ENCODE results near the gene PPP2R2D.
"Not testable (repeated sequence)": the region's sequence is repeated elsewhere in the genome, so short reads cannot be mapped to it uniquely, and the experiment has no call there.

The PPP2R2D gene

GRCh38 chr10:131979336-131979735 lies 78.5 kb downstream of the PPP2R2D start:
- DNase-seq: no peak

GRCh38 chr10:131979821-131980270 lies 79.0 kb downstream of the PPP2R2D start:
- DNase-seq: no peak

DNA sequence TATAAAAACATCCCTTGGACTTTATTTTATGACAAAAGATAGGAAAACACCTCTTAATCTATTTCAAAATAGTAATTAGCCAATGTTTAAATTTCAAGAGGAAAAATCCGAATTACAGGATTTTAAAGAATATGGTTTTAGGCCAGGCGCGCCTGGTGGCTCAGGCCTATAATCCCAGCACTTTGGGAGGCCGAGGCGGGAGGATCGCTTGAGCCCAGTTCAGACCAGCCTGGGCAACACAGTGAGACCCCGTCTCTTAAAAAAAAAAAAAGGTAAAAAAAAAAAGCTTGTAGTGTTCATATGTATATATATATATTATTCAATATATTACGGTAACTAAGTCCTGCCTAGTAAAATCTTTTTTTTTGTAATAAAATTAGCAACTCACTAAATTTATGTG lies 79.5 kb downstream of the PPP2R2D start:
- no peak for DNase-seq

- no peak for DNase-seq
Measured at GRCh38 chr10:131980761-131981428, 80.1 kb downstream of the PPP2R2D start.

- DNase-seq: peak; percentile 96
Measured at GRCh38 chr10:131981429-131982184, 80.8 kb downstream of the PPP2R2D start, which contains the start of gene BNIP3. Gene BNIP3, minus strand, starts transcription at chr10:131981923. Its CDS starts 117 bp downstream, at chr10:131981806.

DNA sequence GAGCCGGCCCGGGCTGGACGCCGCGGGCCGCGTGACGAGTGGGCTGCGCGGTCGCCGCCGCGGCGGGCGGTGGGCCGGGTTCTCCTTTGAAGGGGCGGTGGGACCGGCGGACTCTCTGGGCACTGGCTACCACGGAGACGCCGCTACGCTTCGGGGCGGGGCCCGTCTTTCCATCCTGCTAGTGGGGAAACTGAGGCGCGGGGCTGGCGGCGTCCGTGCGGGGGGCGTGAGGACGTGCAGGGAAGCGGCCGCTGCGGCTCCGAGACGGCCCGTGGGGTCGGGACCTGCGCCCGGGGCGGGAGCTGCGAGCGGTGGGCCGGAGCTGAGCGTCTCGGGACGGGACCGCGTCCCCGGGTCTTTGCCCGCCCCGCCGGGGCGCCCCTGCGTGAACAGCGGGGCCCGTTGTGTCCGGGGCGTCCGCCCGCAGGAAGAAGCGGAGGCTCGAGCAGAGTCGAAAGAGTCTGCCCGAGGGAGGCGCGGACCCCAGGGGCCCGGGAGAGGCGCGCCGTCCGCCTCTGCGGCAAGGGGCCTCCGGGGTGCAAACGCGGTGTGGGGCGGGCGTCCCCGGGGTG lies 81.5 kb downstream of the PPP2R2D start:
- peak; percentile 6 for DNase-seq

GRCh38 chr10:131982796-131983195 lies 82.0 kb downstream of the PPP2R2D start:
- no peak for DNase-seq

DNA sequence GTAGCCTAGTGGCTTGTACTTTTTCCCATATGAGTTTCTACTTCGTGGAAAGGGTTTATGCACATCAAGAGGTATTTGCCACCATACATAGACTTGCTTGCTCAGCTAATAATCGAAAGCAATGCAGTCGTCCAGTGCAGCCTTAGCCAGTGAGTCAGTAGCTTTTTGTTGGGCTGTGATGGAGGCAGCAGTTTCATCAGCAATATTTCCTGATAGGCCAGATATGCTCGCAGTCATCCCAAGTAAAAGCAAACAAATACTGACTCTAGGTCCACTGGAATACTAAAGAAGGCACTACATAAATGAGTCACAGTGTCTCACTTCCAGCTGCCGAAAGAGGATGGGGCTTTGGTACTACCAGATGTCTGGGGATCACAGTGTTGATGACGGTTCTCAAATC lies 83.0 kb downstream of the PPP2R2D start:
- DNase-seq: no peak

GRCh38 chr10:131986851-131987250 lies 86.0 kb downstream of the PPP2R2D start:
- DNase-seq: not testable (repeated sequence)

DNA sequence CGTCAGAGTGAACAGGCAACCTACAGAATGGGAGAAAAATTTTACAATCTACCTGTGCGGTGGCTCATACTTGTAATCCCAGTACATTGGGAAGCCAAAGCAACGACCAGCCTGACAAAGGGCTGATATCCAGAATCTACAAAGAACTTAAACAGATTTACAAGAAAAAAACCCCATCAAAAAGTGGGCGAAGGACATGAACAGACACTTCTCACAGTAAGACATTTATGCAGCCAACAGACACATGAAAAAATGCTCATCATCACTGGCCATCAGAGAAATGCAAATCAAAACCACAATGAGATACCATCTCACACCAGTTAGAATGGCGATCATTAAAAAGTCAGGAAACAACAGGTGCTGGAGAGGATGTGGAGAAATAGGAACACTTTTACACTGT lies 86.5 kb downstream of the PPP2R2D start:
- not testable (repeated sequence) for DNase-seq

GRCh38 chr10:131987786-131988185 lies 87.0 kb downstream of the PPP2R2D start:
- DNase-seq: not testable (repeated sequence)

GRCh38 chr10:131991726-131992125 lies 90.9 kb downstream of the PPP2R2D start:
- no peak for DNase-seq

GRCh38 chr10:131993275-131993674 lies 92.5 kb downstream of the PPP2R2D start:
- no peak for DNase-seq

DNA sequence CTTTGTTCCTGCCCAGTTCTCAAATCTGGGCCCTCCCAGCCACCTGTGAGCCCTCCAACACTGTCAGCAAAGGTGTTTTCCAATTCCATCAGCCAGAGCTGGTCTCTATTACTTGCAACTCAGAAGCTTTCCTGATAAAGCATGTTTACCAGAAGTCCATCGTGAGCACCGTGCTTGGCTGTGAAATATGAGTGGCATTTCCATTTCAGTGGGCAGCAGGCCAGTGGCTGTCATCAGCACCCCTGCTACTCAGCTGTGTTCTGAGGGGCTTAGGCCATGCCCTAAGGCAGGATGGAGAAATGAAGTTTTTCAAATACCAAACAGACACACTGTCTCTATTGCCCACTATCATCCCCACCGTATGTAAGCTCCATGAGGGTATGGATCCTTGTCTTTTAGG lies 93.6 kb downstream of the PPP2R2D start:
- DNase-seq: no peak

GRCh38 chr10:131996466-131997365 lies 95.9 kb downstream of the PPP2R2D start:
- no peak for DNase-seq

DNA sequence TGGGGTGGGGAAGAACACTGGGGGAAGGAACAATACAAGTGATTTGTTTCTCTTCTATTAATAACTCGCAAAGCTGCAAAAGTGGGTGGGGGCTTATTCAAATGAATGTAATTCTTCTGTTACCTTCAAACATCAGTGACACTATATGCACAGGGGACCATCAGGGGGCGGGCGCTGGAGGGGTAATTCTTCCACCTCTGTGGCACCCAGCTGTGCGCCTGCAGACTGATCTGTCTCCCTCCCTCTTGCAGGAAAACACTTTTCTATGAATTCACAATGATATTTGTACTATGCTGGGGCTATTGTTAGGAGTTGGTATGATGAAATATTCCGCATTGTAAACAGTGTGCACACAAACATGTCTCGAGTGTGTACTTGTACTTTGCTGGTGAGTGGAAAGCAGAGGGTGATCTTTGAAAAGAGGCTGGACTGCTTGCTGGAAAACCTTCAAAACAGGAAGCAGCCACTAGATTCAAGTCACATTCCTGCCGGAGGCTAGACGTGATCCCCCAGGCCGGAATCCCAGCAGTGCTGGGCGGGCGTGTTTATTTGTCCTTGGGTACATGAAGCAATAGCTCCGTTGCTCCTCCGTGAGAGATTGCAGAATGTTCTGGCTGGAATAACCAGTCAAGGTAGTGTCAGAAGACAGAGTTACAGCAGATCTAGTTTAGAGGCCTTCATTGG lies 96.7 kb downstream of the PPP2R2D start:
- no peak for DNase-seq

GRCh38 chr10:131998050-131998844 lies 97.4 kb downstream of the PPP2R2D start:
- no peak for DNase-seq

GRCh38 chr10:131998845-131999681 lies 98.3 kb downstream of the PPP2R2D start:
- no peak for DNase-seq

DNA sequence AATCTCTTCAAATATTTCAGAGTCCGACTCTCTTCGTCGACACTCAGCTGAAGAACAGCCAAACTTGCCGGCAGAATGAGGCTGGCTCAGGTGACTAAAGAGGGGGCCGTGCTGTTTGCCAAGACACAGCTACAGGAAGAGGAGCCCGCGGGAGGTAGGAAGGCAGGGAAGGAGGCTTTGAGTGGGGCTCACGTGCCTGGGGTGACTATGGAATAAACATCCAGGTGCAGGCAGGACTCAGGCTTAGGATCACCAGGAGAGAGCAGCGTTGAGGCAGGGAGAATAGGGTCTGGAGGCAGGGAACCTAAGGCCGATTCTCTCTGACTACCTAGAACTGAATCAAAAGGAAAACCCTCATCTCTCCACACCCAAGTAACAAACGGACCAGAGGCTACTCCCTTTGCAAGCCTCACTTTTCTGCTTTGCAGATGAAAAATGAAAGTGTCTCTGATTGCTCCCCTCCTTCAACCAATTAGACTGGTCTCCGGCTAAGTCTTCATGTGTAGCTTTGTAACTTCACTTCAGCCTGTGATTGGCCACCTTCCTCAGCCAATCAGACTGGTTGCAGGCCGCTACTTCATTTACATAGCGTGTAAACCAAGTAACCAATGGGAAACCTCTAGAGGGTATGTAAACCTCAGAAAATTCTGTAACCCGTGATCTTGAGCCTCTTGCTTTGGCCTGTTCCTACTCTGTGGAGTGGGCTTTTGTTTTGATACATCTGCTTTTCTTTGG lies 100.6 kb downstream of the PPP2R2D start:
- DNase-seq: no peak

GRCh38 chr10:132002004-132002403 lies 101.2 kb downstream of the PPP2R2D start:
- DNase-seq: no peak
